ENCODE measurements around the gene RBKS. TPM values are rescaled to one million over a fixed set of nuclear protein-coding genes. Genes with fewer than 3 reads are reported as not detected.

RBKS gene
- total RNA-seq, 2 experiments from 2014 or later = 7.2 to 8.9 TPM

DNA sequence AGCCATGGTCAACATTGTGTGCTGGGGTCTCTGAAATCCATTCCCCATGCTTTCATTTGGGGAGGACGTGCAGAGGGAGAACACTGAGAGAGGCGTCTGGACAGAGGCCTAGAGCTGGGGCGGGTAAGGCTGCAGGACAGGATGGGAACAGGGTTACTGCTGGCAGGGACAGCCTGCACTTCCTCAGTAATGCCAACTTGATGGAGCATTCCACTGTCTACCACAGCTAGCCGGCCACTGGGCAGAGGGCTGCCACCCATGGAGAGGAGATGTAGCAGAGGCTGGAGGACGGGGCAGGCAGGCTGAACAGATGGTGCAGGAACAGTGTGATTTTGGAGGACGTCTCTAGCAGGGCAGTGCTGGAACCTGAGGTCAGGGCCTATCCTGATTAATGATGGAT, 89.3 kb downstream of the RBKS start:
- DNase-seq = no peak
- H3K4me3 Mint-ChIP-seq = no peak overlapping the region
- no peaks in the 10 kb centered on the region for H3K9me3 Mint-ChIP-seq
- H3K36me3 Mint-ChIP-seq (ENCODE audit: low read depth) = no peaks in the 10 kb centered on the region
- TF ChIP-seq, protein P1, sequence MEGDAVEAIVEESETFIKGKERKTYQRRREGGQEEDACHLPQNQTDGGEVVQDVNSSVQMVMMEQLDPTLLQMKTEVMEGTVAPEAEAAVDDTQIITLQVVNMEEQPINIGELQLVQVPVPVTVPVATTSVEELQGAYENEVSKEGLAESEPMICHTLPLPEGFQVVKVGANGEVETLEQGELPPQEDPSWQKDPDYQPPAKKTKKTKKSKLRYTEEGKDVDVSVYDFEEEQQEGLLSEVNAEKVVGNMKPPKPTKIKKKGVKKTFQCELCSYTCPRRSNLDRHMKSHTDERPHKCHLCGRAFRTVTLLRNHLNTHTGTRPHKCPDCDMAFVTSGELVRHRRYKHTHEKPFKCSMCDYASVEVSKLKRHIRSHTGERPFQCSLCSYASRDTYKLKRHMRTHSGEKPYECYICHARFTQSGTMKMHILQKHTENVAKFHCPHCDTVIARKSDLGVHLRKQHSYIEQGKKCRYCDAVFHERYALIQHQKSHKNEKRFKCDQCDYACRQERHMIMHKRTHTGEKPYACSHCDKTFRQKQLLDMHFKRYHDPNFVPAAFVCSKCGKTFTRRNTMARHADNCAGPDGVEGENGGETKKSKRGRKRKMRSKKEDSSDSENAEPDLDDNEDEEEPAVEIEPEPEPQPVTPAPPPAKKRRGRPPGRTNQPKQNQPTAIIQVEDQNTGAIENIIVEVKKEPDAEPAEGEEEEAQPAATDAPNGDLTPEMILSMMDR (IDR thresholded peaks at IDR 0.05) = no peak
- ChIA-PET CTCF (no interaction called here), POLR2A (no interaction called here)
- H3K27me3 Mint-ChIP-seq = no peaks in the 10 kb centered on the region
- no peak overlapping the region for H3K27ac Mint-ChIP-seq
- no peak for ATAC-seq
- intact Hi-C loops (cut with micrococcal nuclease) = no loop called here
- no peaks in the 10 kb centered on the region for H3K4me1 Mint-ChIP-seq (ENCODE audit: low read depth)

DNA sequence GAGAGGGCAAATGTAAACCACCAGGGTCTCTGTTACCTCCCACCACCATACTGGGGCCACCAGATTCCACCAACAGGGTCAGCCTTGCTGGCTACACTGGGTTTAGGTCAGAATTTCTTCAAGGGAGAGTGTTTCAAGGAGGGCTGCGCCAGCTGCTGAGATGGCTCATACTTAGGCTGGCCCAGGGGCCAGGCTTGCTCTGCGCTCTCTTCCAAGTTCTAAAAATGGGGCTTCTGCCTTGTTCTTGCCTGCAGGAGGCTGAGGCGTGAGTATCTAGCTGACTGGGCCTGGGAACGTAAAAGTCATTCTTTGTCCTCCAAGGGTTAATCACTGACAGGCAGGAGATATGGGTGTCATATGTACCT, 90.6 kb downstream of the RBKS start:
- CTCF ChIA-PET = interaction anchor here (1.0 kb wide), 1 partner anchor 41 kb away, joined by 3 read pairs; no protein-coding TSS in a partner anchor
- Mint-ChIP-seq H3K27ac (no peak overlapping the region), H3K36me3 (ENCODE audit: low read depth) (no peaks in the 10 kb centered on the region), H3K9me3 (no peaks in the 10 kb centered on the region), H3K27me3 (no peaks in the 10 kb centered on the region), H3K4me1 (ENCODE audit: low read depth) (no peaks in the 10 kb centered on the region), H3K4me3 (no peak overlapping the region)
- ATAC-seq = no peak
- POLR2A ChIA-PET = interaction anchor here (1.2 kb wide), 1 partner anchor 11 kb away, joined by 3 read pairs; no protein-coding TSS in a partner anchor
- TF ChIP-seq, protein P1 (IDR thresholded peaks at IDR 0.05) = no peak
- intact Hi-C loops (cut with micrococcal nuclease) = no loop called here
- no peak for DNase-seq

DNA sequence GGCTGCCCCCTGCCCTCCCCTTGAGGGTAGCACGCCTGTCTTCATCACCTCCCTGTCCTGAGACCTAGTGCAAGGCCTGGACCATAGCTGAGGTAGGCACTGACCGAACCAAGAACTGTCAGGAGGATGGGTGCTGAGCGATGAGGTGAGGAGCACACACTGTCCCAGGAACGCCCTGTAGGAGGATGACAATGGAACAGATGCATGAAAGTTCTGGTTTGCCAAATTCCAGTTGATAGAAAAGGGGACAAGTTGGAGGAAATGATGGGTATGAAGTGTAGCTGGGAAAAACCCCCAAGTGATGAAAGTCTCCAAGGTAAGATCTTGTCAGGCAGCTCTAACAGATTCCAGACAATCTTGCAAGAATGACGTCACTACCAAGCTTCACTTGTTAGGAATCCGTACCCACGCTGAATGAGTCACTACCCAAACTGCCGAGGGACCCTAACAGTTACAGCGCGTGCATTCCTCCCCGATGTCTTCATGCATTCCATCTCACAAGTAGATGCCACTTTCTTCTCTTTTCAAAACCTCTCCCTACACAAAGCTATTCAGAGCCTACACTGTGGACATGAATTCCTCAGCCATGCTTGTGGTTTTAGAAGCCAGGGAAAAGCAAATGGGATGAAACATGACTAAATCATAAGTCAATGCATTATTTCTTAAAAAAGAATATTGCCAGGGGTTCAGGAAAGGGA, 91.1 kb downstream of the RBKS start:
- no peak overlapping the region for H3K27ac Mint-ChIP-seq
- H3K4me1 Mint-ChIP-seq (ENCODE audit: low read depth) = no peaks in the 10 kb centered on the region
- POLR2A ChIA-PET = interaction anchor here (0.7 to 1.2 kb wide), 3 partner anchors 12 to 275 kb away, joined by 3 read pairs; no protein-coding TSS in a partner anchor
- H3K4me3 Mint-ChIP-seq = no peak overlapping the region
- H3K27me3 Mint-ChIP-seq = no peaks in the 10 kb centered on the region
- intact Hi-C loops (cut with micrococcal nuclease) = no loop called here
- CTCF ChIA-PET = interaction anchor here (1.0 kb wide), 1 partner anchor 40 kb away, joined by 3 read pairs; no protein-coding TSS in a partner anchor
- no peaks in the 10 kb centered on the region for H3K9me3 Mint-ChIP-seq
- no peaks in the 10 kb centered on the region for H3K36me3 Mint-ChIP-seq (ENCODE audit: low read depth)
- DNase-seq (no peak), ATAC-seq (no peak)
- TF ChIP-seq, protein P1 (IDR thresholded peaks at IDR 0.05) = no peak

DNA sequence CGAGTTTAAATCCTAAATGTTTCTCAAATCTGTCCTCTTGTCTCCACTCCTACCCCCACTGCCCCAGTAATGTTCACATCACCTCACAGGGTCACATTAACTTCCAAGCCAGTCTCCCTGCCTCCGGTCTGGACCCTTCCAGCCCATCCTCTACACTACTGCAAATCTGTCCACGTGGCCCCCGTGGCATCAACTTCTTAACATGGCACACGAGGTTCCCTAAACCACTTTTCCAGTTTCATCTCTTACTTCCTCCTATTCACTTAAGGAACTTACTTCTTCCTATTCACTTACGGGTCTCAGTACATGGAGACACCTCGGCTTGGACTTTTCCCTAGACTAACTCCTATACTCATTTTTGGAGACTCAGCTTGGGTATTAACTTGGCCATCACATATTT, 91.7 kb downstream of the RBKS start:
- Mint-ChIP-seq H3K4me1 (ENCODE audit: low read depth) (no peaks in the 10 kb centered on the region), H3K9me3 (no peaks in the 10 kb centered on the region), H3K4me3 (no peak overlapping the region), H3K27me3 (no peaks in the 10 kb centered on the region), H3K27ac (no peak overlapping the region), H3K36me3 (ENCODE audit: low read depth) (no peaks in the 10 kb centered on the region)
- ChIA-PET POLR2A (interaction anchor here (0.5 to 1.2 kb wide), 4 partner anchors 13 to 274 kb away, joined by 3 read pairs; no protein-coding TSS in a partner anchor), CTCF (no interaction called here)
- ATAC-seq (no peak), DNase-seq (no peak)
- intact Hi-C loops (cut with micrococcal nuclease) = no loop called here
- TF ChIP-seq, protein P1 (IDR thresholded peaks at IDR 0.05) = no peak

DNA sequence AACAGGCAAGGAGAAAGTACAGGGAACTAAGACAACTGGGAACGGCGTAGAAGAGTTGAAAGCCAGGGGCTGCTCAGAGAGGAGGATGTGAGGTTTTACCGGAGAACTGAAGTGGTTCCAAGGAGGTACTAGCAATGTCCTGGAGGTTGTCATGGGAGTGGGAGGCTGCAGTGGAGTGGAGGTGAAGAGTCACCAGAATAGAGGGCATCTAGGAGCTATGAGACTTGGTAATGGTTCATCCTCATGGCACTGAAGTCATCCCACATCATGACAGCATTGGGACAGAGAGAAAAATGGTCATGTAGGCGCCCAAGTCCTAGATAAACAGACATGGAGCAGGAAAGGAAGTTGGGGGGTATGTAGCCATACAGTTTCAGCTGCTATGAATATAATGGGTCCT, 92.3 kb downstream of the RBKS start:
- ChIA-PET CTCF (no interaction called here), POLR2A (interaction anchor here (0.5 to 1.1 kb wide), 3 partner anchors 19 to 274 kb away, joined by 3 read pairs; no protein-coding TSS in a partner anchor)
- H3K4me1 Mint-ChIP-seq (ENCODE audit: low read depth) = no peaks in the 10 kb centered on the region
- no peaks in the 10 kb centered on the region for H3K36me3 Mint-ChIP-seq (ENCODE audit: low read depth)
- intact Hi-C loops (cut with micrococcal nuclease) = no loop called here
- no peaks in the 10 kb centered on the region for H3K27me3 Mint-ChIP-seq
- ATAC-seq (no peak), DNase-seq (no peak)
- H3K4me3 Mint-ChIP-seq = no peak overlapping the region
- no peak overlapping the region for H3K27ac Mint-ChIP-seq
- no peaks in the 10 kb centered on the region for H3K9me3 Mint-ChIP-seq
- TF ChIP-seq, protein P1 (IDR thresholded peaks at IDR 0.05) = no peak

Data from activated CD8-positive, alpha-beta T cell treated with anti-CD3 and anti-CD28 coated beads for 36 hours (primary cell).